Thyroid gland (tissue), 4 donors: ENCODE results near the gene GRAMD2B. TPM values are rescaled to one million over a fixed set of nuclear protein-coding genes. Genes with fewer than 3 reads are reported as not detected.

ENCODE experiments used
- DNase-seq, 2 donors: peaks; one replicate each; pipeline ENCODE4 v3.0.0-alpha.2; 2019
- H3K27ac ChIP-seq, 3 donors: fragments of 200-600 bp; sonication (generic); 1 replicate in 2 of 3; 2 replicates in 1 of 3; pipeline ENCODE4 v1.5.1; 2016 to 2019; ENCODE audit warnings: mild to moderate bottlenecking in 1 of 3, moderate library complexity in 1 of 3
- H3K27me3 ChIP-seq: fragments of 200-600 bp; sonication (generic); one replicate; pipeline ENCODE4 v1.5.1; 2019
- H3K36me3 ChIP-seq, 2 donors: fragments of 200-600 bp; sonication (generic); one replicate each; pipeline ENCODE4 v1.5.1; 2016 to 2019
- H3K4me1 ChIP-seq, 2 donors: fragments of 200-600 bp; sonication (generic); one replicate each; pipeline ENCODE4 v1.5.1; 2017 to 2019
- H3K4me3 ChIP-seq, 3 donors: fragments of 200-600 bp; sonication (generic); replicated peaks in 1 of 3; 1 replicate in 2 of 3; 2 replicates in 1 of 3; pipeline ENCODE4 v1.5.1; 2016; ENCODE audit warnings: mild to moderate bottlenecking in 1 of 3
- H3K9me3 ChIP-seq: fragments of 200-600 bp; sonication (generic); one replicate; pipeline ENCODE4 v1.5.1; 2017
- POLR2A ChIP-seq, 2 donors: fragments of 450-650 bp; IDR thresholded peaks; one replicate each; pipeline ENCODE4 v1.6.1; 2017; ENCODE audit warnings: antibody characterized with exemption in 2 of 2, mild to moderate bottlenecking in 2 of 2, moderate library complexity in 1 of 2
- WGBS, 2 donors: methylation state at CpG; one replicate each; pipeline ENCODE4 v1.1.5; 2017; 5-methylcytosine and 5-hydroxymethylcytosine counted together
- intact Hi-C: fragments of 100-400 bp; cut with DNase I; formaldehyde crosslinking; loops from one replicate; pipeline ENCODE4 v1.15.1; 2023
- total RNA-seq, 4 donors: library from RNA; depleted of rRNA; stranded (reverse); fragments of >200 nt; gene quantifications; one replicate each; pipeline ENCODE4 v1.2.3, GENCODE V29; 2016
- TF ChIP-seq, protein P1 (sequence below), 6 experiments: fragments of 200-600 bp in 3 of 6; fragments of 450-650 bp in 3 of 6; sonication (generic) in 3 of 6; IDR thresholded peaks; one replicate each; pipeline ENCODE4 v1.5.1; 2016 to 2019; ENCODE audit warnings: antibody characterized with exemption in 6 of 6, mild to moderate bottlenecking in 2 of 6, inconsistent platforms in 1 of 6, moderate library complexity in 1 of 6

The GRAMD2B gene
- total RNA-seq, 4 donors from 2014 or later = 68.1 to 115 (median 105) TPM

GRCh38 chr5:126494393-126494792, 71.2 kb downstream of the GRAMD2B start:
- Histone ChIP-seq H3K36me3 (peaks cover 19 to 27% of the 10 kb centered on the region in 2 donors), H3K9me3 (no peaks in the 10 kb centered on the region), H3K27me3 (no peaks in the 10 kb centered on the region), H3K4me3 (no peak overlapping the region), H3K4me1 (peaks cover 9 to 10% of the 10 kb centered on the region in 2 donors), H3K27ac (peak overlapping the region in 1 of 3 donors; percentile 70)
- TF ChIP-seq, protein P1, sequence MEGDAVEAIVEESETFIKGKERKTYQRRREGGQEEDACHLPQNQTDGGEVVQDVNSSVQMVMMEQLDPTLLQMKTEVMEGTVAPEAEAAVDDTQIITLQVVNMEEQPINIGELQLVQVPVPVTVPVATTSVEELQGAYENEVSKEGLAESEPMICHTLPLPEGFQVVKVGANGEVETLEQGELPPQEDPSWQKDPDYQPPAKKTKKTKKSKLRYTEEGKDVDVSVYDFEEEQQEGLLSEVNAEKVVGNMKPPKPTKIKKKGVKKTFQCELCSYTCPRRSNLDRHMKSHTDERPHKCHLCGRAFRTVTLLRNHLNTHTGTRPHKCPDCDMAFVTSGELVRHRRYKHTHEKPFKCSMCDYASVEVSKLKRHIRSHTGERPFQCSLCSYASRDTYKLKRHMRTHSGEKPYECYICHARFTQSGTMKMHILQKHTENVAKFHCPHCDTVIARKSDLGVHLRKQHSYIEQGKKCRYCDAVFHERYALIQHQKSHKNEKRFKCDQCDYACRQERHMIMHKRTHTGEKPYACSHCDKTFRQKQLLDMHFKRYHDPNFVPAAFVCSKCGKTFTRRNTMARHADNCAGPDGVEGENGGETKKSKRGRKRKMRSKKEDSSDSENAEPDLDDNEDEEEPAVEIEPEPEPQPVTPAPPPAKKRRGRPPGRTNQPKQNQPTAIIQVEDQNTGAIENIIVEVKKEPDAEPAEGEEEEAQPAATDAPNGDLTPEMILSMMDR (IDR thresholded peaks at IDR 0.05) = no peak
- no peak for TF ChIP-seq POLR2A (IDR thresholded peaks at IDR 0.05)
- 92 to 98% methylated on average over 3 of the region's 3 CpGs for WGBS, 2 donors
- DNase-seq = no peak
- intact Hi-C loops = no loop called here

- no peak for DNase-seq
- Histone ChIP-seq H3K27ac (no peak overlapping the region), H3K27me3 (no peaks in the 10 kb centered on the region), H3K4me1 (peaks cover 7 to 14% of the 10 kb centered on the region in 2 donors), H3K36me3 (peaks cover 0 to 11% of the 10 kb centered on the region in 2 donors), H3K4me3 (no peak overlapping the region), H3K9me3 (no peaks in the 10 kb centered on the region)
- TF ChIP-seq POLR2A (IDR thresholded peaks at IDR 0.05) = no peak
- TF ChIP-seq, protein P1 (IDR thresholded peaks at IDR 0.05) = no peak
- 89 to 93% methylated on average over 5 of the region's 5 CpGs for WGBS, 2 donors
- intact Hi-C loops = no loop called here
Observed at GRCh38 chr5:126497506-126497905, 74.3 kb downstream of the GRAMD2B start.

DNA sequence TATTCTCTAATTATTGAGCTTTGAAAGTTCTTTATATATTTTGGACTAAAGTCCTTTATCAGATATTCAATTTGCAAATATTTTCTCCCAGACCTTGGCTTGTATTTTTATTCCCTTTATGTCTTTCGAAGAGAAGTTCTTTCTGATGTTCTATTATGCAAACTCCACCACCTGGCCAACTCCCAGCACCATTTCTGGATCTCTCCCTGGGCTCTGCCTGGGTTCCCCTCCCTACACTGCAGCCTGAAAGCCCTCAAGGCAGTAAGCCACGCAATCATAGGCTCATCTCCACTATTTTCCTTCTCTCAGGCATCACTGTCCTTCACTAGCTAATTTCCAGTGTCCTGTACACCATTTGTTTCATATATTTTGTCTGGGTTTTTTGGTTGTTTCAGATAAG, 76.1 kb downstream of the GRAMD2B start:
- H3K27ac ChIP-seq = peak overlapping the region in 1 of 3 donors; percentile 27
- H3K4me1 ChIP-seq = peaks cover 18 to 21% of the 10 kb centered on the region in 2 donors
- H3K27me3 ChIP-seq = no peaks in the 10 kb centered on the region
- H3K9me3 ChIP-seq = no peaks in the 10 kb centered on the region
- 83 to 92% methylated on average over 2 of the region's 2 CpGs for WGBS, 2 donors
- no peak for DNase-seq
- intact Hi-C loops = no loop called here
- TF ChIP-seq POLR2A (IDR thresholded peaks at IDR 0.05) = no peak
- TF ChIP-seq, protein P1 (IDR thresholded peaks at IDR 0.05) = no peak
- H3K4me3 ChIP-seq = no peak overlapping the region
- H3K36me3 ChIP-seq = no peaks in the 10 kb centered on the region

- Histone ChIP-seq H3K9me3 (no peaks in the 10 kb centered on the region), H3K27me3 (no peaks in the 10 kb centered on the region), H3K36me3 (no peaks in the 10 kb centered on the region), H3K4me3 (no peak overlapping the region), H3K4me1 (peaks cover 20 to 24% of the 10 kb centered on the region in 2 donors), H3K27ac (peak overlapping the region in 1 of 3 donors; percentile 27)
- TF ChIP-seq, protein P1 (IDR thresholded peaks at IDR 0.05) = peak in 5 of 6 experiments; percentile 20 to 53 (median 50)
- no peak for TF ChIP-seq POLR2A (IDR thresholded peaks at IDR 0.05)
- WGBS, 2 donors = 90 to 93% methylated on average over 3 of the region's 3 CpGs
- intact Hi-C loops = no loop called here
- no peak for DNase-seq
Observed at GRCh38 chr5:126499853-126500342, 76.7 kb downstream of the GRAMD2B start.

DNA sequence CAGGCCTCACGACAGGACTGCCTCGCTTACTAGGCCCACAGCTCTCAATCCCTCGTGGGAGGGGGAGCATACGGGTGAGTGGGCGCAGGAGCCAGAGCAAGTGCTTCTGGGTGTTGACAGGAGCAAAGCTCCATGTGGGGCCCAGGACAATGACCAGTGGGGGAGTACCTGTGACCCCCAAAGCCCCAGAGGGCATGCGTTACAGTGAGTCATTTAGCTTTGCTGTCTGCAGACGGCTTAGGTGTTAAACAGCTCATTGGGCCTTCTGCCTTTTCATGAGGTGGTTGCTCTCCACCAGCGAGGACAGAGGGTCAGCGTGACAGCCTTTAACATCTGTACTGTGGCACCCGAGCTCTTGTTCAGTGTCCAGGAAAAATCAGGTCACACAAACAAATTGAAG, 78.2 kb downstream of the GRAMD2B start:
- Histone ChIP-seq H3K36me3 (no peaks in the 10 kb centered on the region), H3K4me1 (peaks cover 20 to 24% of the 10 kb centered on the region in 2 donors), H3K4me3 (no peak overlapping the region), H3K9me3 (no peaks in the 10 kb centered on the region), H3K27me3 (no peaks in the 10 kb centered on the region), H3K27ac (no peak overlapping the region)
- TF ChIP-seq, protein P1 (IDR thresholded peaks at IDR 0.05) = no peak
- no peak for TF ChIP-seq POLR2A (IDR thresholded peaks at IDR 0.05)
- whole genome bisulfite sequencing, 2 donors = 90 to 94% methylated on average over 10 of the region's 10 CpGs
- no peak for DNase-seq
- intact Hi-C loops = no loop called here
